ENCODE measurements around the gene ANKEF1.
A peak's percentile ranks its signal among the peaks of the same experiment; 100 is the strongest.

ANKEF1 gene

DNA sequence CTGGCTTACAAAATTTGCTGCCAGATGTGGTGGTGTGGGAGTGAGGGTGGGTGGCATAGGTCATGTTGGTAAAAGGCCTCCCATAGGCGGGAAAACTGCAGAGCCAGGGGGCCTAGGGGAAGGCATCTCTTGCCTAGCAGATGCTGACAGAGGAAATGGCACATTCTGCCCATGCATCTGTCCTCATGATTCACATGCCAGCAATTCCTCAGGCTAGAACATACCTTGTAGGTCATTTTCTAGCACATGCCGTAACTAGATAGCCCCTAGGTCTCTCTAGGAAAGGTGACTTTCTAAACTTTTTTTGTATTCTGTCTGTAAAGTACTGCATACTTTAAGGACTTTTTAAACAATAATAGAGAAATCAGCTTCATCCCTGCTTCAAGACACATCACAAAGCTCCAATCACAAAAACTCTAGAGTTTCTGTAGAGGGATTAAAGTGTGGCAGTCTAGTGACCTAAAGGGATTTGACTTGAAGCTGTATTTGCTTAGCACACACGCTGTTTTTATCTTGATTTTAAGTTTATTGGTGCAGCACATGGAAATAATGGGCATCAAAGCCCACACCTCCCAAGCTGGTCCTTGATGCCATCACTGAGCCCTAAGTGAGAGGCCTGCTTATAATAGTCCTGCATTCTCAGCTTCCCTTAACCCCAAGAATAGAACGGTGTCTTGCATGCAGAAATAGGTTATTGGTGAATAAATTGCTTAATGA lies 55.2 kb downstream of the ANKEF1 start:
- no peak for DNase-seq

DNA sequence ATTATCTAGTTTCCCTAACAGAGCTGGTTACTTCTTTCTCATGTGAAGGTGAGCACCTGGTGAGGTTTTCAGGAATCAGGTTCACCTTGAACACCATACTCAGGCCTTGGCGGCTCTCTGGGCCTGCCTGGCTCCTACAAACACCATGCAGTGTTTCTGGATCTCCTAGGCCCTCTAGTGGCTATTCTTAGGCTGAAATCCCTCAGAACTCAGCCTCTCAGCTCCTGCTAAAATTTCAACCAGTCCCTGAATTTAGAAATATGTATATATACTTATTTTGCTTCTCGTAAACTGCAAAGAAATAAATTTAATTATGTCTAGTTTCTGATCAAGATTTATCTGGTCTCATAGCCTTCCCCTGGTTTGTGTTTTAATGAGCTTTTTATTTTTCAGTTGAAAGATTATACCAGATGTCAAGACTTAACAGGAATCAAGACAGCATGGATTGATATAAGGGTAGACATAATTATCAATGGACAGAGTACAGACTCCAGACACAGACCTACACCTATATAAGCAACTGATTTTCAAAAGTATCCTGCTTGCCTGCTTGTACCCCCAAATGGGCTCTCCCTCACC lies 55.9 kb downstream of the ANKEF1 start:
- peak; percentile 53 for DNase-seq

DNA sequence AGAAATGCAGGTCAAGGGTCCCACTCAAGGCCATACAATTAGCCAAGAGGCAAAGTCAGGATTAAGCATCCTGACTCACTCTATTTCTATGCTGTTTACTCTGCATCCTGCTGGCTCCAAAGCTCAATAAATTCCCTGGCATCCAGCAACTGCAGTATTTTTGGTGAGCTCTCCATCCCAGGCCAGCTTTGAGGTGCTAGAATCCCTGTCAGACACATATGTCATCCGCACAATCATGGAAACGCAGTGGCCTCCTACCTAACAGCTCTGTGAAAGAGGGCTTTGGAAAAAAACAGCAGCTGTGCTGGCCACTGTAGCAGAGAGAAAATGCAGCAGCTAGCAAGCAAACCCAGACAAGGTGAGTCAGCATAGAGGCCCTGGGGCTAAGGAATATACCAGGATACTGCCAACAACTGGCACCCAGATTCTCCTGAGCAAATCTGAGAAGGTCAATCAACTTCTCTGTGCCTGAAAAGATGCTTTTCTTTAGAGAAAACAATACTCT lies 58.4 kb downstream of the ANKEF1 start:
- peak; percentile 56 for DNase-seq

DNA sequence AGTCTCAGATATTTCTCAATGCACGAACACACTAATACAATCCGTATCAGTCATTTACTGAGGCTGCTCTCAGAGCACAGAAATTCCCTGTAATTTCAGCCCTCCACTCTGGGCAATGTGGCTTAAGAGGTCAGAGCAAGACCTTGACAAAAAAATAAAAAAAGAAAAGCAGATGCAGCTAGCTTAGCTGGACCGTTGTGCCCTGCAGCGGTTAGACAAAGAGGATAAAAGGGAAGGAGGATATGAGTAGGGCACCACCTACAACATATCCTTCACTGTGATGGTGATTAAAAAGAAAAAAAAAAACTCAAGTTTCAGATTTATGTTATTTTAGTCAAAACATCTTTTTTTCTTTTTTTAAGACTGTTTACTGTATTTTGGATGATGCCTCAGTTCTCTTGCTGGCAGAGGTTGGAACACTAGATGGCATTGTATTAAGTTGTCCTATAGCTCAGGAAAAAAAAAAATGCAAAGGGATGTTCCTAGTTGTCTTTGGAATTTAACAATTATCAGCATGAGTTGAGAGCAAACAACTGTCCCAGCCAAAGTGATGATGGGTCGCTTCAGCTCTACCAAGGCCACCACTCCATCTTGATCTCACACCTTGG lies 59.9 kb downstream of the ANKEF1 start:
- DNase-seq = no peak

DNA sequence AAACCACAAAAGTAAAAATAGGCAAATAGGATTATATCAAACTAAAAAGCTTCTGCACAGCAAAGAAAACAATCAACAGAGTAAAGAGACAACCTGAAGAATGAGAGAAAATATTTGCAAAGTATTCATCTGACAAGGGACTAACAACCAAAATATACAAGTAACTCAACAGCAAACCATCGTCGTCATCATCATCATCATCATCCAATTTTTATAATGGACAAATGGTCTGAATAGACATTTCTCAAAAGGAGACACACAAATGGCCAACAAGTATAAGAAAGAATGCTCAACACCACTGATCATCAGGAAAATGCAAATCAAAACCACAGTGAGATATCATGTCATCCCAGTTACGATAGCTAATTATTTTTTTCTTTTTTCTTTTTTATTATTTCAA lies 62.0 kb downstream of the ANKEF1 start:
- no peak for DNase-seq

DNA sequence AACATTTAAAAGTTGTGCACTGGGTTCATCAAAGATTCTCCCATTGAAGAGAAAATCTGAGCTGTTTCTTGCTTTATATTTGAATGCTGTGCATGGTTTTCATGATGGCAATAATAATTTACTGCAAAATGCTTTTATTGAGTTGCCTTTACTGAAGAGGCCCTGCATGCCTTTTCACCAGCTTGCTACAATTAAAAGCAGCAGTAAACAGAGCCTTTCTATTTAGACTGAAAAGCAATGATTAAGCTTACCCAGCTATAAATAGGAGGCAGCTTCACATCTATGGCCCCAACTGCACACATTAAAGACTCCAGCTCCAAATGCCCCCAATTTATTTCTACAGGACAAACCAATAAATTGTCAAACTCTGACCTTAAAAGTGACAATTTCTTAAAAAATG lies 70.3 kb downstream of the ANKEF1 start:
- DNase-seq = no peak

Measured in fibroblast of skin of back (primary cell).